GM23338 (cell line): ENCODE results near the gene ADSL. TPM values are rescaled to one million over a fixed set of nuclear protein-coding genes. Genes with fewer than 3 reads are reported as not detected.
A peak's percentile ranks its signal among the peaks of the same experiment; 100 is the strongest.

ENCODE experiments used
- ATAC-seq: fragments of 200-7000 bp; cut with Tn5 transposase; 3 replicates; pipeline ENCODE4 v1.9.1; 2020
- DNase-seq: peaks from one replicate; pipeline ENCODE4 v3.0.0-alpha.2; 2015; ENCODE audit warnings: low spot score
- H2AFZ ChIP-seq: fragments of 200-600 bp; sonication (generic); 2 replicates; pipeline ENCODE4 v1.8.0; 2016; ENCODE audit warnings: antibody characterized with exemption, mild to moderate bottlenecking, moderate library complexity
- H3F3A ChIP-seq: fragments of 200-600 bp; sonication (generic); replicated peaks from 2 replicates; pipeline ENCODE4 v1.8.0; 2017; ENCODE audit warnings: antibody characterized with exemption, mixed run types, low read depth
- H3K27ac ChIP-seq: fragments of 200-600 bp; sonication (generic); 2 replicates; pipeline ENCODE4 v1.6.1; 2016; ENCODE audit warnings: low read depth
- H3K27me3 ChIP-seq: fragments of 200-600 bp; sonication (generic); 2 replicates; pipeline ENCODE4 v1.8.0; 2016; ENCODE audit warnings: mild to moderate bottlenecking, mixed run types, moderate library complexity; ENCODE audit not compliant: insufficient read depth
- H3K36me3 ChIP-seq: fragments of 200-600 bp; sonication (generic); 2 replicates; pipeline ENCODE4 v1.8.0; 2016; ENCODE audit warnings: mild to moderate bottlenecking; ENCODE audit not compliant: insufficient read depth
- H3K4me1 ChIP-seq: fragments of 200-600 bp; sonication (generic); 2 replicates; pipeline ENCODE4 v1.8.0; 2016; ENCODE audit warnings: mild to moderate bottlenecking, moderate library complexity; ENCODE audit not compliant: insufficient read depth
- H3K4me2 ChIP-seq: fragments of 200-600 bp; sonication (generic); 2 replicates; pipeline ENCODE4 v1.7.1; 2017; ENCODE audit warnings: mixed run types
- H3K4me3 ChIP-seq: fragments of 200-600 bp; sonication (generic); 2 replicates; pipeline ENCODE4 v1.6.1; 2016; ENCODE audit warnings: mixed run types
- H3K79me2 ChIP-seq: fragments of 200-600 bp; sonication (generic); replicated peaks from 2 replicates; pipeline ENCODE4 v1.8.0; 2017; ENCODE audit warnings: mild to moderate bottlenecking; ENCODE audit not compliant: insufficient read depth
- H3K9me2 ChIP-seq: fragments of 200-600 bp; sonication (generic); 2 replicates; pipeline ENCODE4 v1.8.0; 2017; ENCODE audit not compliant: insufficient read depth
- H4K20me1 ChIP-seq: fragments of 200-600 bp; sonication (generic); replicated peaks from 2 replicates; pipeline ENCODE4 v1.8.0; 2017; ENCODE audit warnings: mild to moderate bottlenecking; ENCODE audit not compliant: insufficient read depth
- H3K27ac Mint-ChIP-seq: 2 replicates; pipeline ENCODE4 v1.8.0; 2020; ENCODE audit warnings: inconsistent platforms, mild to moderate bottlenecking, moderate library complexity, mixed read lengths
- H3K27me3 Mint-ChIP-seq: 3 replicates; pipeline ENCODE4 v1.8.0; 2022; ENCODE audit warnings: low read depth, mild to moderate bottlenecking, moderate library complexity, mixed read lengths, inconsistent platforms; ENCODE audit not compliant: insufficient read depth, poor library complexity
- H3K36me3 Mint-ChIP-seq: 3 replicates; pipeline ENCODE4 v1.8.0; 2021; ENCODE audit warnings: low read depth, mild to moderate bottlenecking, inconsistent platforms, moderate library complexity, mixed read lengths
- H3K4me1 Mint-ChIP-seq: 3 replicates; pipeline ENCODE4 v1.8.0; 2020; ENCODE audit warnings: mild to moderate bottlenecking, inconsistent platforms, mixed read lengths
- H3K4me3 Mint-ChIP-seq: 3 replicates; pipeline ENCODE4 v1.8.0; 2021; ENCODE audit warnings: moderate library complexity, mild to moderate bottlenecking, inconsistent platforms, mixed read lengths
- H3K9me3 Mint-ChIP-seq: 3 replicates; pipeline ENCODE4 v1.8.0; 2020; ENCODE audit warnings: moderate library complexity, mild to moderate bottlenecking, inconsistent platforms, mixed read lengths
- CREB1 ChIP-seq: fragments of 250-450 bp; sonication (Bioruptor Pico); IDR thresholded peaks from 2 replicates; pipeline ENCODE4 v1.5.0; 2020; ENCODE audit warnings: low read depth, mild to moderate bottlenecking, moderate library complexity
- CTCF ChIP-seq, 2 experiments: fragments of 200-600 bp in 1 of 2; sonication (generic) in 1 of 2; conservative IDR thresholded peaks; 2 replicates each; pipeline versions ENCODE4 v1.5.1 to v1.6.1; 2016 to 2017; ENCODE audit warnings: antibody characterized with exemption in 2 of 2, low read depth in 2 of 2, mild to moderate bottlenecking in 2 of 2, moderate library complexity in 1 of 2
- EZH2phosphoT487 ChIP-seq: fragments of 200-600 bp; sonication (generic); IDR thresholded peaks from one replicate; pipeline ENCODE4 v1.8.1; 2018; ENCODE audit warnings: antibody characterized with exemption; ENCODE audit not compliant: unreplicated experiment
- JUNB ChIP-seq: IDR thresholded peaks from one replicate; pipeline ENCODE4 v1.6.1; 2016; ENCODE audit warnings: antibody characterized with exemption; ENCODE audit not compliant: unreplicated experiment
- NANOG ChIP-seq: IDR thresholded peaks from 2 replicates; pipeline ENCODE4 v1.6.1; 2016; ENCODE audit warnings: antibody characterized with exemption, borderline replicate concordance
- POLR2AphosphoS5 ChIP-seq: IDR thresholded peaks from 2 replicates; pipeline ENCODE4 v1.6.1; 2016; ENCODE audit warnings: antibody characterized with exemption, low read depth
- REST ChIP-seq: IDR thresholded peaks from one replicate; pipeline ENCODE4 v1.6.1; 2018; ENCODE audit warnings: antibody characterized with exemption; ENCODE audit not compliant: unreplicated experiment
- ZNF114 ChIP-seq: fragments of 250-450 bp; sonication (Bioruptor Pico); IDR thresholded peaks from 2 replicates; pipeline ENCODE4 v1.5.0; 2020; ENCODE audit warnings: mild to moderate bottlenecking, moderate library complexity
- ZNF331 ChIP-seq: fragments of 250-450 bp; sonication (Bioruptor Pico); IDR thresholded peaks from 2 replicates; pipeline ENCODE4 v1.5.0; 2020; ENCODE audit warnings: low read depth, mild to moderate bottlenecking, moderate library complexity
- ZNF462 ChIP-seq: fragments of 250-450 bp; sonication (Bioruptor Pico); IDR thresholded peaks from 2 replicates; pipeline ENCODE4 v1.5.0; 2020; ENCODE audit warnings: mild to moderate bottlenecking, moderate library complexity
- polyA plus RNA-seq: library from polyadenylated mRNA; unstranded; fragments of >200 nt; fragmentation: Nextera tagmentation; extraction: Ambion mirVana; gene quantifications from 2 replicates; pipeline ENCODE4 v1.2.1, GENCODE V29; 2016
- total RNA-seq: library from RNA; depleted of rRNA; stranded (reverse); fragments of >200 nt; shearing (Covaris generic); gene quantifications from 2 replicates; pipeline ENCODE4 v1.2.3, GENCODE V29; 2014
- TF ChIP-seq, protein P1 (sequence below): IDR thresholded peaks from 2 replicates; pipeline ENCODE4 v1.6.1; 2016; ENCODE audit warnings: antibody characterized with exemption

ADSL gene
- total and polyA plus RNA-seq, 2 experiments from 2014 or later = 120 to 232 TPM

DNA sequence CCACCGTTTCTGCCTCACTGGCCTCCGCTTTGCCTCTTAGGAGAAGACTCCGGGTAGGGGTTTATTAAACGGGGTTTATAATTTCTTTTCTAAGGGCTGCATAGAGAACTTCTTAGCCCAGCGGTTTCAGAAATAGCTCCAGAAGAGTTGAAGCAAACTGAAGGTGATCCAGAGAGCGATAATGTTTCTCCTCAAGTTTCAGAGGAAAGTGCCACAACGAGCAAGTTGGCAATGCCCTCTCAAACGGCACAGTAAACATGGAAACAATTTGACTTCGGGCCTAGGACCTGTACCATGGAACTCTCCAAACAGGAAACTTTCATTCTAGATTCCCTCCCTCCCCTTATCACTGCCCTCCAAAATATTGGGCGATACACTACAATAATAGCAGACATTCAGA lies 1.0 kb downstream of the ADSL start:
- H3K4me3 ChIP-seq = peak overlapping the region; percentile 68
- peaks cover 12% of the 10 kb centered on the region for H3K27me3 Mint-ChIP-seq
- peaks cover 22% of the 10 kb centered on the region for H3F3A ChIP-seq
- H3K4me3 Mint-ChIP-seq = peak overlapping the region; percentile 97
- peak overlapping the region; percentile 93 for H3K27ac Mint-ChIP-seq
- H3K36me3 Mint-ChIP-seq = peaks cover 45% of the 10 kb centered on the region
- DNase-seq (no peak), ATAC-seq (no peak)
- peak overlapping the region; percentile 89 for H3K27ac ChIP-seq
- peaks cover 36% of the 10 kb centered on the region for H3K36me3 ChIP-seq
- no peak overlapping the region; the same call in 1 of the 2 replicates for H2AFZ ChIP-seq
- peaks cover 31% of the 10 kb centered on the region for H4K20me1 ChIP-seq
- peak overlapping the region; percentile 87 for H3K4me2 ChIP-seq
- no peaks in the 10 kb centered on the region for H3K9me2 ChIP-seq
- TF ChIP-seq, protein P1, sequence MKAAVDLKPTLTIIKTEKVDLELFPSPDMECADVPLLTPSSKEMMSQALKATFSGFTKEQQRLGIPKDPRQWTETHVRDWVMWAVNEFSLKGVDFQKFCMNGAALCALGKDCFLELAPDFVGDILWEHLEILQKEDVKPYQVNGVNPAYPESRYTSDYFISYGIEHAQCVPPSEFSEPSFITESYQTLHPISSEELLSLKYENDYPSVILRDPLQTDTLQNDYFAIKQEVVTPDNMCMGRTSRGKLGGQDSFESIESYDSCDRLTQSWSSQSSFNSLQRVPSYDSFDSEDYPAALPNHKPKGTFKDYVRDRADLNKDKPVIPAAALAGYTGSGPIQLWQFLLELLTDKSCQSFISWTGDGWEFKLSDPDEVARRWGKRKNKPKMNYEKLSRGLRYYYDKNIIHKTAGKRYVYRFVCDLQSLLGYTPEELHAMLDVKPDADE = no peak
- no peak for TF ChIP-seq CTCF (conservative IDR thresholded peaks at IDR 0.05; ENCODE audit: low read depth in 2 of 2)
- no peak for TF ChIP-seq ZNF462
- no peak for TF ChIP-seq ZNF114 (CRISPR knock-in tag)
- no peak for TF ChIP-seq JUNB
- TF ChIP-seq POLR2AphosphoS5 = no peak
- no peak for TF ChIP-seq EZH2phosphoT487
- TF ChIP-seq REST = no peak
- TF ChIP-seq NANOG = no peak
- no peak for TF ChIP-seq ZNF331 (CRISPR knock-in tag)
- TF ChIP-seq CREB1 (CRISPR knock-in tag) = no peak
- H3K4me1 Mint-ChIP-seq = peaks cover 8% of the 10 kb centered on the region; the same call in 2 of the 3 replicates
- H3K79me2 ChIP-seq = peaks cover 58% of the 10 kb centered on the region
- H3K9me3 Mint-ChIP-seq = no peaks in the 10 kb centered on the region
- peaks cover 6% of the 10 kb centered on the region; the same call in 1 of the 2 replicates for H3K4me1 ChIP-seq
- H3K27me3 ChIP-seq = no peaks in the 10 kb centered on the region
